HG03045 (cell line): ENCODE measurements around the gene ADRA2C.

Experiments used
- ATAC-seq: cut with Tn5 transposase; IDR thresholded peaks from one replicate; pipeline ENCODE4 v1.9.1; 2021; ENCODE audit warnings: mild to moderate bottlenecking, moderate library complexity; ENCODE audit not compliant: unreplicated experiment

ADRA2C gene

GRCh38 chr4:3766036-3766784, at the start of gene ADRA2C:
Gene ADRA2C (plus strand): TSS chr4:3766385. CDS start chr4:3766607, 222 bp downstream.
- ATAC-seq = no peak

DNA sequence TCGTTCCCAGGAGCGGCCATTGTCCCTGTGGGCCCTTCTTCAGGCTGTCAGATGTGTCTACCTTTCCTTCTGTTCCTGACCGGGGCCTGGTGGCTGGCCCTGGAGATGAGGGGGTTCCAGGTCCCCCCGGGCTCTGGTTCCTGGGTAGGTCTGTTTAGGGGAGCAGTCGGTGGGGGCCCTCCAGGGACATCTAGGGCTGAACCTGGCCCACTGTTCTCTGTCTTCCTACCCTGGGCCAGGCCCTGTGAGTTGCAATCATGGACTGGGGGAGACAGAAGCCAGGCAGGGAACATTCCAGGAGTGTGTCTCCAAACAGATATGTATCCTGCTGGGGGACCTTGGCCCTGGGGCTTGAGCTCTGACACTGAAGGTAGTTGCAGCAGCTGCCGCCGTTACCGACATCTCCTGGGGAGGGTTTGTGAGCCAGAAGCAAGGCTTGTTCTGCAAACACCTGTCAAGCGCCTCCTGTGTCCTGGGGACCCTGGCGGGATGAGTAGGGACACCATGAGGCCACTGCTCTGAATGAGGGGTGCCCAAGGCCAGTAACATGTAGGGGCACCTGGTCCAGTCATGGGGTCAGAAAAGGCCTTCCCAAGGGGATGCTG, 49.5 kb upstream of the ADRA2C start:
- ATAC-seq = no peak

- ATAC-seq = no peak
Measured at GRCh38 chr4:3717241-3717640, 48.9 kb upstream of the ADRA2C start.

DNA sequence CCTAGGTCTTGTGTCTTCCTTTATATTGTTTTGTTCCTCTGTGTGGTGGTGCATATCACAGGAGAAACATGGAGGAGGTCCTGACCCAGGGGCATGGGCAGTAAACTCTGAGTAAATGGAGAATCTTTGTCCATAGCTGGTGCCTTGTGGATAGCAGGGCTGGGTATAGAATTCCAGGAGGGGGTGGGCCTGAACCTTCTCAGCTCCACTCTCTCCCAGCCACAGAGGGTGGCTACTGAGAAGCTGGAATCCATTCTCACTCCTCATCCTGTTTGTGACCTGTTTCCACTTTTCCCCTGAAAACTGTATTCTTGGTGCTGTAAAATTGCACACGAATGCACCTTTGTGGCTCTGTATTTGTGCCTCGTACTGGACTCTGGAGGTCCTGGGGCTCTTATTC, 47.7 kb upstream of the ADRA2C start:
- no peak for ATAC-seq

GRCh38 chr4:3719191-3719590, 47.0 kb upstream of the ADRA2C start:
- no peak for ATAC-seq

DNA sequence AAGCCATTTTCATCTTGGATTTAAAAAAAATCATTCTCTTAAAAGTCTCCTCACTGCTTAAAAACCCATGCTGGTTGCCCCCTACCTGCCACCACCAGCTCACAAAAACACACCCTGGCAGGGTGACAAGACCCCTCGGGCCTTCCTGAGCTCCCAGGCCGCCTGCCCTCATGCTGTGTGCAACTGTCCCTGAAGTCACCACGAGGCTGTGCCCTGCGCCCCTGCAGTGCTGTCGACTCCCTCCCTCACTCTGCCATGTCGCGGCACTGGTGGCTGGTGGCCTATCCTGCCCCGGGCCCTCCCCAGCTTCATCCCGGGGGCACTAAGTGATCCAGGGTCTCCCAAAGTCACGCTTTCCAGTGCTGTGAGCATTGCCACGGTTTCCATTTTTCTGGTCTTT, 46.3 kb upstream of the ADRA2C start:
- ATAC-seq = no peak

GRCh38 chr4:3720466-3720865, 45.7 kb upstream of the ADRA2C start:
- no peak for ATAC-seq

- no peak for ATAC-seq
Measured at GRCh38 chr4:3721186-3721585, 45.0 kb upstream of the ADRA2C start.

DNA sequence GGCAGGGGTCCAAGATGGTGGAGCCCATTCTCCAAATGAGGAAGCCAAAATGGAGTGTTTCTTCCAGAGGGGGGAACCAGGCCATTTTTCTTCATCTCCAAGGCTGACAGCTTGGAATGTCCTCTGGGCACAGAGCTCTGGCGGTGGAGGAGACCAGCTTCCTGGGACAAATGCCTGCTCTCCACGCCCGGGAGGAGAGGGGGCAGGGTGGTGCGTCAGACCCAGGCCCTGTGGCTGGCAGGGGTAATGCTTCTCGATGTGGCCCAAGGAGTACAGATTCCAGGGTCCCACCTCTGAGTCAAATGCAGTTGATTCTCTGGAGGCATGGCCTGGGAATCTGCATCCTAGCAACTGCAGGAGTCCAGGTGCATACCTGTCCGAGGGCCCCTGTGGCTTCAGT, 44.6 kb upstream of the ADRA2C start:
- ATAC-seq = no peak

DNA sequence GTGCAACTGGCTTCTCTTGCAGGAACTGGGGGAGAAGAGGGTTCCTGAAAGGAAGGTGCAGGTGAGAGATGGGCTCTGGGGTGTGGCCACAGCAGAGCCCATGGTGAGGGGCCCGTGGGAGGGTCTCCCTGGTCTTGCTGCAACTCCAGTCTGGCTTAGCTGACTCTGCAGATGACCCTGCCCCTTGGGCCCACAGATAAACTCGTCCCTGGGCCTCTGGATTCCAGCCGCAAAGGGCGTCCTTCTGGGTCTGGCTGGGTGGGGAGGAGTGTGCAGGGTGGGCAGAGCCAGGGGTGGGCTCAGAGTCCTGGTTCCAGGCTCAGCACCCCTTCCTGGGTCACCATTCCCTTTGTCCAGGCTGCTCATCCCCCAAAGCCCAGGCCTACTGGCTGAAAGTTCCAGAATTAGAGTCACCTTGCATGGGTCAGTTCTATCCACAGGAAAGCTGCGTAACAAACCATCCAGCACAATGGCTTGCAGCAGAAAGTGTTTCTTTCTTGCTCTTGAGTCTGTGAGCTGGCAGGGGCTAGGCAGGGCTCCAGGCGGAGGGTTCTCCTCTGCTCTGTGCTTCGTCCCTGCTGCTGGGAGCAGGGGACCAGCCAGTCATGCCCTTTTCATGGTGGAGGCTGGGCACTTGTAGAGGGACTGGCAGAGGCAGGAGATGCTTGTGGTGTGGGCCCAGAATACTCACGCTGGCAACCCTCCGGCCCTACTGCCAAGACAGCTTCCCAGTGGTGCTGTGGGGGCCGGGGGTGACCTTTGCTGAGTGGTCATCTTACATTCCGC, 43.5 kb upstream of the ADRA2C start:
- no peak for ATAC-seq

DNA sequence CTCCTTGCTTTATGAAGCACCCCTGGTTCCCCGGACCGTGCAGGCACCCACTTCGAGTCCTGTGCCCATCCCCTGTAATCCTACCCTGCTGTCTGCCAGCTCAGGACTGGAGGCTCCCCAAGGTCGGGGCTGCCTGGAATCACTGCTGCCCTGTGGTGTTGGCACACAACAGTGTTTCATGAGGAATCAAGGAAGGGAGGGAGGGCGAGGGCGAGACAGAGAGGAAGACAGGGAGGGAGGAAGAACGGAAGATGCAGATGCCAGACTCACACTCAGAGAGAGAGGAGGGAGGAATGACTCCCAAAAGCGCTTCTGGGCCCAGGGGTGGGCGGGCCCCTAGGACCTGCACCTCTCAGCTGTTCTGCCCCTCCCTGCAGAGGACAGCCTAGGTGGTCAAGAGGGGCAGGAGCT, 42.9 kb upstream of the ADRA2C start:
- ATAC-seq = no peak

DNA sequence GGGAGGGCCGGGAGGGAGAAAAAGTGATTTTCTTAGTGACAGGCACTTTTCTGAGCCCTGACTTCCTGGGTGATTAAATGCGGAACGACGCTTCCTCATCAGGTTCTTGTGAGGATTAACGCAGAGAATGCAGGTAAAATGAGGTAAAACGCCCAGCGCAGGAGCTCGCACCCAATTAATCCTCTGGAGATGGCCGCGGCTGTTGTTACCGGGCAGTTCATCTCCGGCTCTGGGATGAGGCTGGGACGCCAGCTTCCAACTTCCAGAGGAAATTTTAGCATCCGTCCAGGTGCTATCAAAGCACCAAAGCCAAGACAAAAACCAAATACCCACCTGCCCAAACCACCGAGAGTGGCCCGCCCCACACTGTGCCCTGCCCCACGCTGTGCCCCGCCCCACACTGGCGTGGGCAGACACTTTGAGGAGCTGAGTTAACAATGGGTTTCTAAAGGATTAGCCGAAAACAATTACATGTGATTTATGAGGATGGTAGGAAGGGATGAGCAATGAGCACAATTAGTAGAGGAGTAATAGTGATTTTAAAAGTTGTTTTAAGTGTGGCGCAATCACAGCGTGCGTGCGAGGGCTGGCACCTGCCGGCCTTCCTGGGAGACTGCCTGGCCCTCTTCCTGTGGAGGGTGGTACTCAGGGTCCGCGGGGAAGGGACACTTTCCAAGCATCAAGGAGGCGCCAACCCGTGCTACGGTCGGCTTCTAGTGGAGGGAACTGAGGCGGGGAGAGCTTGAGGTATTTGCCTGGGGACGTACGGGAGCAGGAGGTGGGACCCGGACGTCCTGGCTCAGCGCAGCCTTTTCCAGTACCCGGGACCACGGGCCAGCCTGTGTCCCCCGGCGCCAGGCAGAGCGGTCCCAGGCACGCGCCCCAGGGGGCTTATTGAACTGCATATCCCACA, 41.6 kb upstream of the ADRA2C start:
- ATAC-seq = no peak

GRCh38 chr4:3725936-3726870, 40.0 kb upstream of the ADRA2C start:
- ATAC-seq = no peak

DNA sequence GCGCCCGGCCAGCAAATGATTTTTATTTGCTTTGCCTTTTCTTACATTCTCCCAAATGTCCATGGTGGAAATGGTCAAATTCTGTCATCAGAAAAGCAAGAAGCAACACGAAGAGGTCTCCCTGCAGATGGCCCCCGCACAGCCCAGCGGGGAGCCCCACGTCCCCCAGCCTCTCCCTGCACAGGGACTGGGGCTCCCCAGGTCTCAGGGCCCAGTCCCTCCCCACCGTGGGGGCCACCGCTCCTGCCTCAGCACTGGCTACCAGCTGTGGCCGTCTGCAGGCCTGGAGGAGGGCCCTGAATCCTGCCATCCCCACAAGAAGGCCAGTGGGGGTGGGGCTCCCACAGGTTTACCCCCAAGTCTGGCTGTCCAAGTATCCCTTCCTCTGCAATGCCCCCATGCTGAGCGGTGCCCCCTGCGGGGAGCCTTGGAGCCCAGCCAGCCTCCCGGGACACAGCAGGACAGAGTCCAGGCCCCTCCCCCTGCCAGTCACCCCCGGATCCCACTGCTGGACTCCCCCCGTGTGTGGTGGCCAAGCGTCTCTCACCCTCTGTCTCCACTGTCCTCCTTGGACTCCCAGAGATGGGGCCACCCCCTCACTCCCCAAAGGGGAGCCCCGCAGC, 38.2 kb upstream of the ADRA2C start:
- no peak for ATAC-seq

GRCh38 chr4:3729188-3729881, 36.9 kb upstream of the ADRA2C start:
- ATAC-seq = no peak

DNA sequence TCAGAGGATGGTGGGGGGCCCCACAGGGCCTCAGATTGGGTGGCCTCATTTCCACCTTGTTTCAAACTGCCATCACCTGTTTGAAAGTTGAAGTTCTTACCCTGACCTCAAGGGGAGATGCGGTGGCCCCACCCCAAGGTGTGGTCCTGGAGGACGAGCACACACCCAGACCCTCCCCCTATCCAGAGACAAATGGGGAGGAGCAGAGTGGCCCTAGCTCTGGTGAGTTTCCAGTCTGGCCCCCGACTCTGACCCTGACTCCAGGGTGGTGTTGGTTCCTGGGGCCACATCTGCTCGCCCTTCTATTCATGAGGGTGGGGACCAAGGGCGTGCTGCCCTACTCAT, 36.3 kb upstream of the ADRA2C start:
- no peak for ATAC-seq

GRCh38 chr4:3730422-3731190, 35.6 kb upstream of the ADRA2C start:
- no peak for ATAC-seq
